Left ventricle myocardium inferior (tissue), 1 donor: Measurements from ENCODE around the gene USP13. TPM values are rescaled to one million over a fixed set of nuclear protein-coding genes. Genes with fewer than 3 reads are reported as not detected.

Experiments
- DNase-seq: peaks from one replicate; pipeline ENCODE4 v3.0.0-alpha.2; 2020
- H3K27ac ChIP-seq: fragments of 200-600 bp; replicated peaks from 2 replicates; pipeline ENCODE4 v1.8.0; 2021
- H3K27me3 ChIP-seq: fragments of 200-600 bp; 2 replicates; pipeline ENCODE4 v1.8.0; 2021; ENCODE audit warnings: low read depth
- H3K36me3 ChIP-seq: fragments of 200-600 bp; 2 replicates; pipeline ENCODE4 v1.8.0; 2021
- H3K4me1 ChIP-seq: fragments of 200-600 bp; 2 replicates; pipeline ENCODE4 v1.8.0; 2021
- H3K4me3 ChIP-seq: fragments of 200-600 bp; 2 replicates; pipeline ENCODE4 v1.8.0; 2021; ENCODE audit warnings: mild to moderate bottlenecking, moderate library complexity
- H3K9me3 ChIP-seq: fragments of 200-600 bp; replicated peaks from 2 replicates; pipeline ENCODE4 v1.8.0; 2021
- CTCF ChIP-seq: fragments of 200-600 bp; IDR thresholded peaks from 2 replicates; pipeline ENCODE4 v1.8.0; 2021; ENCODE audit warnings: antibody characterized with exemption, mild to moderate bottlenecking, borderline replicate concordance
- intact Hi-C: fragments of 100-400 bp; cut with micrococcal nuclease; formaldehyde crosslinking; loops from one replicate; pipeline ENCODE4 v1.11.0; 2022
- total RNA-seq: library from RNA; stranded (reverse); fragmentation: NEBNext Ultra II Directional; extraction: Animal tissue kit (Norgen Biotek cat#: 25700); gene quantifications from one replicate; pipeline ENCODE4 v1.2.1, GENCODE V29; 2021
- donor health status: DM: no; HTN: yes; CAD: no; lungs with severe emphysema.

Gene USP13
- total RNA-seq, 1 donor from 2014 or later: 162 TPM

GRCh38 chr3:179833294-179833693 is 180.5 kb downstream of the USP13 start:
- intact Hi-C loops: no loop called here

GRCh38 chr3:179837374-179837773 is 184.5 kb downstream of the USP13 start:
- Histone ChIP-seq H3K36me3 (no peaks in the 10 kb centered on the region), H3K27ac (no peak overlapping the region), H3K4me1 (peaks cover 5% of the 10 kb centered on the region), H3K27me3 (no peaks in the 10 kb centered on the region), H3K4me3 (no peak overlapping the region), H3K9me3 (no peaks in the 10 kb centered on the region)
- DNase-seq: no peak
- intact Hi-C loops: no loop called here
- TF ChIP-seq CTCF: no peak

More at GRCh38 chr3:179833294-179833693, 180.5 kb downstream of the USP13 start:
- Histone ChIP-seq H3K27me3 (no peaks in the 10 kb centered on the region), H3K9me3 (no peaks in the 10 kb centered on the region), H3K4me3 (no peak overlapping the region), H3K36me3 (no peaks in the 10 kb centered on the region), H3K4me1 (peaks cover 12% of the 10 kb centered on the region), H3K27ac (no peak overlapping the region)
- no peak for TF ChIP-seq CTCF
- no peak for DNase-seq

Other genes with a start within 250 kb of the USP13 start
- gene GNB4, start 201.6 kb upstream of the USP13 start, total RNA-seq: 11.9 TPM
- 22.6 TPM for gene ACTL6A, start 90.1 kb upstream of the USP13 start, total RNA-seq
- 45.1 TPM for gene MRPL47, start 48.4 kb upstream of the USP13 start, total RNA-seq
- 365 TPM for gene NDUFB5, start 48.2 kb upstream of the USP13 start, total RNA-seq